K562 (cell line): ENCODE data around the gene KIAA0825. TPM values are rescaled to one million over a fixed set of nuclear protein-coding genes. Genes with fewer than 3 reads are reported as not detected.

ENCODE experiments used
- ATAC-seq: fragments of 200-7000 bp; cut with Tn5 transposase; 3 replicates; pipeline ENCODE4 v1.9.1; 2020; ENCODE audit warnings: moderate library complexity
- BruUV-seq: library from RNA; stranded (reverse); fragments of 400-500 nt; replicated peaks from 2 replicates; lab custom pipeline; 2021; lab: Mats Ljungman, UMichigan
- CTCF ChIA-PET: fragments of 300-600 bp; formaldehyde crosslinking; extraction: SDS; loops from one replicate; lab custom pipeline; 2021; ENCODE audit warnings: low intra/inter-chr PET ratio; lab: Yijun Ruan, JAX
- POLR2A ChIA-PET: fragments of 300-600, 350-650 bp; sonication (Branson Sonifier 250); formaldehyde crosslinking; extraction: SDS; loops from one replicate; lab custom pipeline; 2021; ENCODE audit warnings: antibody characterized with exemption, inconsistent platforms; lab: Yijun Ruan, JAX
- DNase-seq, 4 experiments: peaks; one replicate each; pipeline versions ENCODE4 v3.0.0 to v3.0.0-alpha.2; 2011 to 2018; ENCODE audit warnings: low spot score in 3 of 4, mixed read lengths in 3 of 4; ENCODE audit errors: extremely low read depth in 1 of 4
- FAIRE-seq: peaks from 2 replicates; lab custom pipeline; 2011; peaks lifted over from hg19 to GRCh38; lab: Jason Lieb, UNC
- H2AFZ ChIP-seq: 2 replicates; pipeline ENCODE4 v1.6.0; 2011; ENCODE audit warnings: low read depth, low read length, control low read depth, inconsistent platforms
- H3K27ac ChIP-seq: fragments of 200-600 bp; 3 replicates; pipeline ENCODE4 v1.8.0; 2011; ENCODE audit warnings: low read depth, mild to moderate bottlenecking, control low read depth, inconsistent platforms, low read length, moderate library complexity, mixed read lengths; ENCODE audit errors: extremely low read depth
- H3K27me3 ChIP-seq, 2 experiments: fragments of 300-600 bp in 1 of 2; 2 replicates in 1 of 2; 3 replicates in 1 of 2; pipeline versions ENCODE4 v1.6.0 to v1.8.0; 2011; ENCODE audit warnings: inconsistent platforms in 2 of 2, low read length in 2 of 2, mild to moderate bottlenecking in 1 of 2, mixed read lengths in 1 of 2, moderate library complexity in 1 of 2; ENCODE audit not compliant: control insufficient read depth in 2 of 2, insufficient read depth in 2 of 2
- H3K36me3 ChIP-seq: fragments of 300-600 bp; 3 replicates; pipeline ENCODE4 v1.8.0; 2011; ENCODE audit warnings: mild to moderate bottlenecking, low read length, inconsistent platforms; ENCODE audit not compliant: control insufficient read depth, insufficient read depth
- H3K4me1 ChIP-seq, 2 experiments: fragments of 200-600 bp in 1 of 2; replicated peaks in 1 of 2; 2 replicates in 1 of 2; 3 replicates in 1 of 2; pipeline versions ENCODE4 v1.5.1 to v1.8.0; 2011; ENCODE audit warnings: inconsistent platforms in 2 of 2, low read length in 2 of 2, mild to moderate bottlenecking in 1 of 2, mixed read lengths in 1 of 2, moderate library complexity in 1 of 2; ENCODE audit not compliant: control insufficient read depth in 2 of 2, insufficient read depth in 2 of 2
- H3K4me2 ChIP-seq: 2 replicates; pipeline ENCODE4 v1.6.1; 2011; ENCODE audit warnings: low read length, control low read depth, inconsistent platforms, mixed read lengths; ENCODE audit not compliant: insufficient read depth
- H3K4me3 ChIP-seq: fragments of 200-600 bp; sonication (generic), shearing (Covaris generic); 2 replicates; pipeline ENCODE4 v1.5.1; 2016; ENCODE audit warnings: control low read depth, inconsistent platforms
- H3K79me2 ChIP-seq: fragments of 200-600 bp; 3 replicates; pipeline ENCODE4 v1.8.0; 2011; ENCODE audit warnings: low read length, inconsistent platforms; ENCODE audit not compliant: control insufficient read depth, insufficient read depth
- H3K9ac ChIP-seq, 2 experiments: 2 replicates each; pipeline versions ENCODE4 v1.6.0 to v1.6.1; 2011; ENCODE audit warnings: low read depth in 2 of 2, low read length in 2 of 2, control low read depth in 1 of 2, inconsistent platforms in 1 of 2, mild to moderate bottlenecking in 1 of 2, mixed read lengths in 1 of 2; ENCODE audit not compliant: insufficient read depth in 1 of 2
- H3K9me1 ChIP-seq: one replicate; pipeline ENCODE4 v1.6.0; 2011; ENCODE audit warnings: inconsistent platforms, mild to moderate bottlenecking, low read length, moderate library complexity; ENCODE audit not compliant: control insufficient read depth, insufficient read depth
- H3K9me3 ChIP-seq: replicated peaks from 2 replicates; pipeline ENCODE4 v1.5.1; 2011; ENCODE audit warnings: low read depth, low read length, inconsistent platforms; ENCODE audit not compliant: control insufficient read depth, insufficient read depth
- H4K20me1 ChIP-seq: replicated peaks from 2 replicates; pipeline ENCODE4 v1.6.1; 2011; ENCODE audit warnings: low read length, inconsistent platforms, mixed read lengths; ENCODE audit not compliant: control insufficient read depth, insufficient read depth
- ARHGAP35 ChIP-seq: fragments of 450-650 bp; IDR thresholded peaks from 2 replicates; pipeline ENCODE4 v1.6.1; 2018; ENCODE audit not compliant: partially characterized antibody
- FIP1L1 ChIP-seq: fragments of 200-400 bp; formaldehyde crosslinking; IDR thresholded peaks from 2 replicates; pipeline ENCODE4 v1.6.1; 2018; ENCODE audit warnings: mild to moderate bottlenecking, low read depth, low read length; ENCODE audit not compliant: poor library complexity, severe bottlenecking
- HMG20A ChIP-seq: fragments of 450-650 bp; formaldehyde crosslinking; conservative IDR thresholded peaks from 2 replicates; pipeline ENCODE4 v1.4.0; 2020; ENCODE audit warnings: mild to moderate bottlenecking, mixed read lengths
- JUND ChIP-seq, 2 experiments: IDR thresholded peaks; 2 replicates in 1 of 2; 3 replicates in 1 of 2; pipeline ENCODE4 v1.6.1; 2011; ENCODE audit warnings: borderline replicate concordance in 2 of 2, low read depth in 2 of 2, low read length in 2 of 2, improper control_type of control experiment in 1 of 2, missing biosample characterization in 1 of 2, missing genetic modification characterization in 1 of 2, missing genetic modification reagents in 1 of 2
- LEF1 ChIP-seq: fragments of 450-650 bp; IDR thresholded peaks from 2 replicates; pipeline ENCODE4 v1.6.1; 2016; ENCODE audit warnings: mild to moderate bottlenecking
- MAFF ChIP-seq: IDR thresholded peaks from 2 replicates; pipeline ENCODE4 v1.6.1; 2012; ENCODE audit warnings: low read length, improper control_type of control experiment
- PTRF ChIP-seq: fragments of 450-650 bp; IDR thresholded peaks from 2 replicates; pipeline ENCODE4 v1.6.1; 2016; ENCODE audit warnings: mild to moderate bottlenecking, missing genetic modification characterization, missing compliant biosample characterization
- RB1 ChIP-seq: fragments of 450-650 bp; IDR thresholded peaks from 2 replicates; pipeline ENCODE4 v1.6.1; 2017; ENCODE audit warnings: low read depth, mild to moderate bottlenecking
- RBM25 ChIP-seq: fragments of 200-400 bp; formaldehyde crosslinking; IDR thresholded peaks from 2 replicates; pipeline ENCODE4 v1.6.1; 2018; ENCODE audit warnings: low read length, low read depth, moderate library complexity; ENCODE audit not compliant: severe bottlenecking
- SMAD3 ChIP-seq: fragments of 450-650 bp; formaldehyde crosslinking; conservative IDR thresholded peaks from 2 replicates; pipeline ENCODE4 v1.4.0; 2020; ENCODE audit warnings: mild to moderate bottlenecking
- ZBTB7A ChIP-seq: IDR thresholded peaks from 2 replicates; pipeline ENCODE4 v1.6.1; 2011; ENCODE audit warnings: low read depth, mild to moderate bottlenecking, low read length, moderate library complexity, borderline replicate concordance; ENCODE audit not compliant: control insufficient read depth
- ZBTB8A ChIP-seq: fragments of 450-650 bp; IDR thresholded peaks from 2 replicates; pipeline ENCODE4 v1.6.1; 2018; ENCODE audit warnings: mild to moderate bottlenecking, moderate library complexity; ENCODE audit not compliant: partially characterized antibody
- ZFPM2 ChIP-seq: fragments of 250-450 bp; sonication (Bioruptor Pico); IDR thresholded peaks from 2 replicates; pipeline ENCODE4 v1.5.1; 2022; ENCODE audit warnings: mild to moderate bottlenecking
- ZSCAN32 ChIP-seq: fragments of 450-650 bp; formaldehyde crosslinking; IDR thresholded peaks from 2 replicates; pipeline ENCODE4 v1.4.0; 2020; ENCODE audit warnings: mild to moderate bottlenecking, moderate library complexity
- WGBS: fragments of 100-300 bp; shearing (Covaris generic); methylation state at CpG from one replicate; pipeline ENCODE4 v1.1.6; 2016; ENCODE audit warnings: low coverage, mixed read lengths; ENCODE audit not compliant: insufficient coverage; ENCODE audit errors: missing lambda C conversion rate; 5-methylcytosine and 5-hydroxymethylcytosine counted together
- in situ Hi-C: fragments of 300-500 bp; cut with MboI; formaldehyde crosslinking; loops from 4 replicates; pipeline ENCODE4 v1.15.0; 2018; ENCODE audit warnings: inconsistent platforms, mixed read lengths
- intact Hi-C: fragments of 100-400 bp; cut with micrococcal nuclease; formaldehyde crosslinking; loops from 2 replicates; pipeline ENCODE4 v1.14.2; 2022
- polyA plus RNA-seq, 8 experiments: library from polyadenylated mRNA; depleted of rRNA in 4 of 8; stranded (reverse) in 5 of 8; unstranded in 3 of 8; fragments of >200 nt; fragmentation: Nextera tagmentation in 2 of 8; fragmentation: Illumina TruSeq in 1 of 8; extraction: Ambion mirVana in 2 of 8; extraction: Trizol in 1 of 8; gene quantifications; 2 replicates each; pipeline versions ENCODE4 v1.2.1 to v1.2.3, GENCODE V29; 2011 to 2014; ENCODE audit warnings: inconsistent platforms in 1 of 8, missing spikeins in 1 of 8
- total RNA-seq, 7 experiments: library from RNA; depleted of rRNA in 6 of 7; stranded (reverse); fragments of >200 nt in 6 of 7; fragmentation: Illumina TruSeq in 2 of 7; extraction: Trizol in 2 of 7; gene quantifications; 2 replicates each; pipeline versions ENCODE4 v1.2.1 to v1.2.3, GENCODE V29; 2011 to 2021; ENCODE audit warnings: low replicate concordance in 1 of 7
- TF ChIP-seq, protein P1 (sequence below): fragments of 450-650 bp; IDR thresholded peaks from 2 replicates; pipeline ENCODE4 v1.7.0; 2016; ENCODE audit warnings: borderline replicate concordance
- TF ChIP-seq, protein P2 (sequence below): fragments of 250-450 bp; sonication (Bioruptor Pico); IDR thresholded peaks from 2 replicates; pipeline ENCODE4 v1.5.0; 2020; ENCODE audit warnings: mild to moderate bottlenecking, borderline replicate concordance

Gene KIAA0825
- total and polyA plus RNA-seq, 9 of the 15 experiments (the other 6 are each of a cell fraction or from before 2014, with no cell fraction given), result 0.05 to 0.36 (median 0.16) TPM; not detected in 1

DNA sequence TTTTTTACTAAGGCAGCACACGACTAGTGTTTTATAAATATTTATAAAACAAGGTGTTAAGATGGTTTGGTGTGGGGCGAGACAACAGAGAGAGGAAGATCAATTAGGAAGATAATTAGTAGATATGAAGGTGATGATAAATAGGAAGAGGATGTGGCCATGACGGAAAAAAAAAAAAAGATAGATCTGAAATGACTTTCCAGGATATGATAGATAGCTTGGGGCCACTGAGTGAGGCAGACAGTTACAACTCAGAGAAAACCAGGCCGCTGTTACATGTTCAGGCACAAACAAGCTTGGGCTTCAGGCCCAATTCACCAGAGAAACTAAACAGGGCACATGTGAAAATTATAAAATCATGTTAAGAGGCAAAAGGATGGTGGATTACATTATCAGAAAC is 43.2 kb downstream of the KIAA0825 start:
- Histone ChIP-seq H3K36me3 (no peaks in the 10 kb centered on the region), H3K9me3 (no peaks in the 10 kb centered on the region), H4K20me1 (no peaks in the 10 kb centered on the region), H2AFZ (no peak overlapping the region), H3K9me1 (no peaks in the 10 kb centered on the region), H3K4me3 (no peak overlapping the region), H3K79me2 (no peaks in the 10 kb centered on the region)
- intact Hi-C loops, result no loop called here
- BruUV-seq, result no TSS peak
- in situ Hi-C loops, result no loop called here
- ATAC-seq, result no peak
- CTCF ChIA-PET, result interaction anchor here (0.6 kb wide), 1 partner anchor 14 kb away, joined by 3 read pairs; no protein-coding TSS in a partner anchor
- no peak for TF ChIP-seq ZBTB8A
- no peak for TF ChIP-seq ZSCAN32 (CRISPR knock-in tag)
- TF ChIP-seq RBM25, result no peak
- TF ChIP-seq FIP1L1, result no peak
- TF ChIP-seq PTRF (tag), result no peak
- TF ChIP-seq, protein P1, sequence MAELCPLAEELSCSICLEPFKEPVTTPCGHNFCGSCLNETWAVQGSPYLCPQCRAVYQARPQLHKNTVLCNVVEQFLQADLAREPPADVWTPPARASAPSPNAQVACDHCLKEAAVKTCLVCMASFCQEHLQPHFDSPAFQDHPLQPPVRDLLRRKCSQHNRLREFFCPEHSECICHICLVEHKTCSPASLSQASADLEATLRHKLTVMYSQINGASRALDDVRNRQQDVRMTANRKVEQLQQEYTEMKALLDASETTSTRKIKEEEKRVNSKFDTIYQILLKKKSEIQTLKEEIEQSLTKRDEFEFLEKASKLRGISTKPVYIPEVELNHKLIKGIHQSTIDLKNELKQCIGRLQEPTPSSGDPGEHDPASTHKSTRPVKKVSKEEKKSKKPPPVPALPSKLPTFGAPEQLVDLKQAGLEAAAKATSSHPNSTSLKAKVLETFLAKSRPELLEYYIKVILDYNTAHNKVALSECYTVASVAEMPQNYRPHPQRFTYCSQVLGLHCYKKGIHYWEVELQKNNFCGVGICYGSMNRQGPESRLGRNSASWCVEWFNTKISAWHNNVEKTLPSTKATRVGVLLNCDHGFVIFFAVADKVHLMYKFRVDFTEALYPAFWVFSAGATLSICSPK, result no peak
- TF ChIP-seq SMAD3 (CRISPR knock-in tag), result no peak
- no peak for TF ChIP-seq MAFF
- TF ChIP-seq JUND (IDR thresholded peaks at IDR 0.05; ENCODE audit: borderline replicate concordance, low read depth, low read length), result no peak
- TF ChIP-seq JUND (tag; IDR thresholded peaks at IDR 0.05; ENCODE audit: borderline replicate concordance, low read depth, low read length), result no peak
- no peak for TF ChIP-seq ARHGAP35
- no peak for TF ChIP-seq HMG20A (CRISPR knock-in tag)
- no peak for TF ChIP-seq ZBTB7A
- no peak for TF ChIP-seq RB1
- TF ChIP-seq LEF1, result no peak
- TF ChIP-seq, protein P2, sequence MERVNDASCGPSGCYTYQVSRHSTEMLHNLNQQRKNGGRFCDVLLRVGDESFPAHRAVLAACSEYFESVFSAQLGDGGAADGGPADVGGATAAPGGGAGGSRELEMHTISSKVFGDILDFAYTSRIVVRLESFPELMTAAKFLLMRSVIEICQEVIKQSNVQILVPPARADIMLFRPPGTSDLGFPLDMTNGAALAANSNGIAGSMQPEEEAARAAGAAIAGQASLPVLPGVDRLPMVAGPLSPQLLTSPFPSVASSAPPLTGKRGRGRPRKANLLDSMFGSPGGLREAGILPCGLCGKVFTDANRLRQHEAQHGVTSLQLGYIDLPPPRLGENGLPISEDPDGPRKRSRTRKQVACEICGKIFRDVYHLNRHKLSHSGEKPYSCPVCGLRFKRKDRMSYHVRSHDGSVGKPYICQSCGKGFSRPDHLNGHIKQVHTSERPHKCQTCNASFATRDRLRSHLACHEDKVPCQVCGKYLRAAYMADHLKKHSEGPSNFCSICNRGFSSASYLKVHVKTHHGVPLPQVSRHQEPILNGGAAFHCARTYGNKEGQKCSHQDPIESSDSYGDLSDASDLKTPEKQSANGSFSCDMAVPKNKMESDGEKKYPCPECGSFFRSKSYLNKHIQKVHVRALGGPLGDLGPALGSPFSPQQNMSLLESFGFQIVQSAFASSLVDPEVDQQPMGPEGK, result no peak
- TF ChIP-seq ZFPM2, result no peak
- TF ChIP-seq, all 486 proteins: peak for 0
- Histone ChIP-seq H3K9ac (no peak overlapping the region), H3K27ac (no peak overlapping the region), H3K4me2 (no peak overlapping the region), H3K27me3 (no peaks in the 10 kb centered on the region), H3K4me1 (no peaks in the 10 kb centered on the region)
- DNase-seq, result no peak
- 0% methylated on average over 4 of the region's 4 CpGs for WGBS
- POLR2A ChIA-PET, result no interaction called here
- FAIRE-seq, result no peak
